H9 (cell line): ENCODE data around the gene DNAJC18. TPM values are rescaled to one million over a fixed set of nuclear protein-coding genes. Genes with fewer than 3 reads are reported as not detected.

Source experiments
- DNase-seq: peaks from one replicate; pipeline ENCODE4 v3.0.0-alpha.2; 2017
- H2AFZ ChIP-seq: one replicate; pipeline ENCODE4 v1.6.1; 2013; ENCODE audit warnings: mild to moderate bottlenecking, low read length, control low read depth, moderate library complexity
- H2AK5ac ChIP-seq: 2 replicates; pipeline ENCODE4 v1.6.1; 2013; ENCODE audit warnings: low read length, control low read depth, mixed read lengths; ENCODE audit not compliant: insufficient read length
- H2BK120ac ChIP-seq: one replicate; pipeline ENCODE4 v1.6.1; 2013; ENCODE audit warnings: low read depth, mild to moderate bottlenecking, low read length, control low read depth, inconsistent platforms; ENCODE audit not compliant: poor library complexity, severe bottlenecking
- H2BK12ac ChIP-seq: 2 replicates; pipeline ENCODE4 v1.6.1; 2013; ENCODE audit warnings: low read length, control low read depth, mixed read lengths, low read depth; ENCODE audit not compliant: insufficient read length
- H2BK15ac ChIP-seq: 2 replicates; pipeline ENCODE4 v1.6.1; 2013; ENCODE audit warnings: low read depth, low read length, control low read depth
- H2BK20ac ChIP-seq: one replicate; pipeline ENCODE4 v1.6.1; 2013; ENCODE audit warnings: low read depth, mild to moderate bottlenecking, low read length, control low read depth, inconsistent platforms; ENCODE audit not compliant: poor library complexity, severe bottlenecking
- H2BK5ac ChIP-seq: 2 replicates; pipeline ENCODE4 v1.6.1; 2013; ENCODE audit warnings: low read length, control low read depth, mixed read lengths; ENCODE audit not compliant: insufficient read length
- H3K14ac ChIP-seq: 2 replicates; pipeline ENCODE4 v1.6.1; 2013; ENCODE audit warnings: low read length, control low read depth; ENCODE audit not compliant: insufficient read depth
- H3K18ac ChIP-seq: 2 replicates; pipeline ENCODE4 v1.6.1; 2013; ENCODE audit warnings: low read depth, mild to moderate bottlenecking, mixed read lengths, low read length, control low read depth; ENCODE audit not compliant: insufficient read length
- H3K23ac ChIP-seq: 2 replicates; pipeline ENCODE4 v1.6.1; 2013; ENCODE audit warnings: low read length, control low read depth, mixed read lengths, low read depth; ENCODE audit not compliant: insufficient read length
- H3K23me2 ChIP-seq: 2 replicates; pipeline ENCODE4 v1.6.1; 2013; ENCODE audit warnings: low read depth, mild to moderate bottlenecking, mixed read lengths, low read length, control low read depth; ENCODE audit not compliant: insufficient read length, poor library complexity, severe bottlenecking
- H3K27ac ChIP-seq: 2 replicates; pipeline ENCODE4 v1.5.1; 2013; ENCODE audit warnings: low read length, control low read depth, mixed read lengths, low read depth; ENCODE audit not compliant: insufficient read length
- H3K27me3 ChIP-seq: 2 replicates; pipeline ENCODE4 v1.6.1; 2013; ENCODE audit warnings: low read length, control low read depth, inconsistent platforms; ENCODE audit not compliant: insufficient read depth
- H3K4ac ChIP-seq: 2 replicates; pipeline ENCODE4 v1.6.1; 2013; ENCODE audit warnings: low read depth, mild to moderate bottlenecking, control low read depth, inconsistent platforms, low read length, moderate library complexity
- H3K4me1 ChIP-seq: 2 replicates; pipeline ENCODE4 v1.6.1; 2013; ENCODE audit warnings: low read length, control low read depth, inconsistent platforms; ENCODE audit not compliant: insufficient read depth
- H3K4me2 ChIP-seq: 2 replicates; pipeline ENCODE4 v1.6.1; 2013; ENCODE audit warnings: low read length, control low read depth, mixed read lengths; ENCODE audit not compliant: insufficient read length, insufficient read depth
- H3K56ac ChIP-seq: 2 replicates; pipeline ENCODE4 v1.6.1; 2013; ENCODE audit warnings: low read depth, mild to moderate bottlenecking, mixed read lengths, low read length, control low read depth; ENCODE audit not compliant: insufficient read length
- H3K79me1 ChIP-seq: 2 replicates; pipeline ENCODE4 v1.6.1; 2013; ENCODE audit warnings: low read depth, mild to moderate bottlenecking, moderate library complexity, low read length, control low read depth, inconsistent platforms; ENCODE audit not compliant: insufficient read depth, poor library complexity, severe bottlenecking
- H3K79me2 ChIP-seq: 2 replicates; pipeline ENCODE4 v1.6.1; 2013; ENCODE audit warnings: low read length, control low read depth, inconsistent platforms; ENCODE audit not compliant: insufficient read depth
- H3K9ac ChIP-seq: 2 replicates; pipeline ENCODE4 v1.6.1; 2013; ENCODE audit warnings: low read length, control low read depth, mixed read lengths; ENCODE audit not compliant: insufficient read length; ENCODE audit errors: extremely low read depth
- H3K9me3 ChIP-seq: one replicate; pipeline ENCODE4 v1.6.1; 2013; ENCODE audit warnings: low read depth, low read length, inconsistent platforms; ENCODE audit not compliant: control insufficient read depth
- H3T11ph ChIP-seq: one replicate; pipeline ENCODE4 v1.6.1; 2013; ENCODE audit warnings: mild to moderate bottlenecking, low read length, control low read depth, inconsistent platforms
- H4K20me1 ChIP-seq: one replicate; pipeline ENCODE4 v1.6.1; 2013; ENCODE audit not compliant: control insufficient read depth, insufficient read length, insufficient read depth
- H4K5ac ChIP-seq: 2 replicates; pipeline ENCODE4 v1.6.1; 2013; ENCODE audit warnings: low read depth, mild to moderate bottlenecking, mixed read lengths, low read length, control low read depth; ENCODE audit not compliant: insufficient read length
- H4K8ac ChIP-seq: replicated peaks from 2 replicates; pipeline ENCODE4 v1.6.1; 2013; ENCODE audit warnings: low read length, control low read depth, mixed read lengths, low read depth; ENCODE audit not compliant: insufficient read length
- H4K91ac ChIP-seq: 2 replicates; pipeline ENCODE4 v1.6.1; 2013; ENCODE audit warnings: low read depth, mild to moderate bottlenecking, moderate library complexity, mixed read lengths, low read length, control low read depth; ENCODE audit not compliant: insufficient read length
- H3K27ac Mint-ChIP-seq, 3 experiments: 2 replicates in 2 of 3; 3 replicates in 1 of 3; pipeline ENCODE4 v1.8.0; 2020 to 2021; ENCODE audit warnings: mixed read lengths in 3 of 3, mild to moderate bottlenecking in 1 of 3, moderate library complexity in 1 of 3
- H3K27me3 Mint-ChIP-seq: 2 replicates; pipeline ENCODE4 v1.8.0; 2021; ENCODE audit warnings: low read depth, mild to moderate bottlenecking, moderate library complexity, mixed read lengths
- H3K36me3 Mint-ChIP-seq, 3 experiments: 2 replicates in 2 of 3; 3 replicates in 1 of 3; pipeline ENCODE4 v1.8.0; 2020 to 2021; ENCODE audit warnings: low read depth in 3 of 3, mixed read lengths in 3 of 3; ENCODE audit not compliant: insufficient read depth in 1 of 3
- H3K4me1 Mint-ChIP-seq, 2 experiments: 2 replicates each; pipeline ENCODE4 v1.8.0; 2020; ENCODE audit warnings: mixed read lengths in 2 of 2
- H3K4me3 Mint-ChIP-seq, 2 experiments: 2 replicates in 1 of 2; 3 replicates in 1 of 2; pipeline ENCODE4 v1.8.0; 2020 to 2021; ENCODE audit warnings: mild to moderate bottlenecking in 2 of 2, mixed read lengths in 2 of 2, moderate library complexity in 1 of 2
- H3K9me3 Mint-ChIP-seq, 2 experiments: 2 replicates in 1 of 2; 3 replicates in 1 of 2; pipeline ENCODE4 v1.8.0; 2020; ENCODE audit warnings: mild to moderate bottlenecking in 2 of 2, mixed read lengths in 2 of 2, moderate library complexity in 1 of 2
- CTCF ChIP-seq: fragments of 200-600 bp; sonication (generic); conservative IDR thresholded peaks from 3 replicates; pipeline ENCODE4 v1.8.0; 2021; ENCODE audit warnings: antibody characterized with exemption, mild to moderate bottlenecking
- WGBS: extraction: QIAGEN DNeasy Blood & Tissue Kit; methylation state at CpG from one replicate; pipeline ENCODE4 v1.1.7; 2013; ENCODE audit warnings: missing lambda C conversion rate, low lambda C conversion rate, mixed read lengths; ENCODE audit not compliant: insufficient read length; ENCODE audit errors: extremely low coverage; 5-methylcytosine and 5-hydroxymethylcytosine counted together
- total RNA-seq: library from RNA; stranded (reverse); gene quantifications from 2 replicates; pipeline ENCODE4 v1.2.1, GENCODE V29; 2021

DNAJC18 gene
- total RNA-seq, 1 experiment from 2014 or later = 26.5 TPM

DNA sequence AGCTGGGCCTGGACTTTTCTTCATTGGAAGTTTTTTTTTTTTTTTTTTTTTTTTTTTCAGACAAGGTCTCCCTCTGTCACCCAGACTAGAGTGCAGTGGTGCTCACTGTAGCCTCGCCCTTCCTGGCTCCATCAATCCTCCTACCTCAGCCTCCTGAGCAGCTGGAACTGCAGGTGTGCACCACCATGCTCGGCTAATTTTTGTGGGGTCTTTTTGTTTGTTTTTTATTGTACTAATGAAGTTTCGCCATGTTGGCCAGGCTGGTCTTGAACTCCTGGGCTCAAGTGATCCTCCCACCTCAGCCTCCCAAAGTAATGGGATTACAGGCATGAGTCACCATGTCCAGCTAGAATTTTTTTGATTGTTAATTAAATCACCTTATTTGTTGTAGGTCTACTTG, 3.6 kb downstream of the DNAJC18 start:
- no peak overlapping the region for H3K27ac Mint-ChIP-seq
- H3K36me3 Mint-ChIP-seq = peaks cover 5 to 33% (median 13%) of the 10 kb centered on the region in 3 experiments; a peak in 6 of 7 replicates
- H3K9me3 Mint-ChIP-seq = no peaks in the 10 kb centered on the region
- Histone ChIP-seq H4K20me1 (no peaks in the 10 kb centered on the region), H2BK15ac (no peak overlapping the region), H2AK5ac (no peak overlapping the region), H4K91ac (no peak overlapping the region), H2AFZ (no peak overlapping the region), H3K27ac (no peak overlapping the region), H3K4me1 (peaks cover 2% of the 10 kb centered on the region; the same call in 1 of the 2 replicates), H2BK12ac (no peak overlapping the region), H4K8ac (no peak overlapping the region), H3K9ac (no peak overlapping the region), H3K18ac (no peak overlapping the region), H3K4me2 (no peak overlapping the region), H2BK5ac (no peak overlapping the region), H3K4ac (no peak overlapping the region), H3K9me3 (no peaks in the 10 kb centered on the region), H3K14ac (no peak overlapping the region), H3K56ac (no peak overlapping the region), H2BK20ac (no peak overlapping the region), H3K23me2 (peaks cover 5% of the 10 kb centered on the region), H3K27me3 (no peaks in the 10 kb centered on the region), H3T11ph (no peak overlapping the region), H3K79me2 (0 out of 2 replicates have a peak, but pooled peaks cover 2% of the 10 kb centered on the region), H3K79me1 (no peaks in the 10 kb centered on the region), H4K5ac (no peak overlapping the region), H3K23ac (no peak overlapping the region), H2BK120ac (no peak overlapping the region)
- no CpG with 5 or more reads among the region's 3 CpGs for WGBS
- no peaks in the 10 kb centered on the region for H3K27me3 Mint-ChIP-seq
- DNase-seq = no peak
- no peak for TF ChIP-seq CTCF
- H3K4me3 Mint-ChIP-seq = no peak overlapping the region
- H3K4me1 Mint-ChIP-seq = peaks cover 19 to 20% of the 10 kb centered on the region in 2 experiments
